PFSK-1 (cell line): ENCODE results near the gene CACNA2D4.

Experiments used
- POLR2AphosphoS5 ChIP-seq: IDR thresholded peaks from 2 replicates; pipeline ENCODE4 v1.6.1; 2012; ENCODE audit warnings: low read depth, mild to moderate bottlenecking, control low read depth, low read length, moderate library complexity
- TF ChIP-seq, protein P1 (sequence below), 2 experiments: IDR thresholded peaks; 2 replicates each; pipeline versions ENCODE4 v1.6.1 to v1.8.0; 2011 to 2012; ENCODE audit warnings: low read depth in 2 of 2, low read length in 2 of 2, control low read depth in 1 of 2, inconsistent platforms in 1 of 2, mild to moderate bottlenecking in 1 of 2, moderate library complexity in 1 of 2; ENCODE audit not compliant: insufficient read depth in 1 of 2

DNA sequence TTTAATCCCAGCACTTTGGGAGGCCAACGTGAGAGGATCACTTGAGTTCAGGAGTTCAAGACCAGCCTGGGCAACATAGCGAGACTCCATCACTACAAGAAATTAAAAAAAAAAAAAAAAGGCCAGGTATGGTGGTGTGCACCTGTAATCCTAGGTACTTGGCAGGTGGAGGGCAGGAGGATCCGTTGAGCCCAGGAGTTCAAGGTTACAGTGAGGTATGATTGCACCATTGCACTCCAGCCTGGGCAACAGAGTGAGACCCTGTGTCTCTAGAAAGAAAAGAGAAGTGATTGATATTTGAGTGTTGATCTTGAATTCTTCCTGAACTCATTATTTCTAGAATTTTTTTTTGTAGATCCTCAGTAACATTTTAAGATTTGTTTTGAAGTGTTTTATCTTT, 168.2 kb downstream of the CACNA2D4 start:
- no peak for TF ChIP-seq POLR2AphosphoS5
- TF ChIP-seq, protein P1, sequence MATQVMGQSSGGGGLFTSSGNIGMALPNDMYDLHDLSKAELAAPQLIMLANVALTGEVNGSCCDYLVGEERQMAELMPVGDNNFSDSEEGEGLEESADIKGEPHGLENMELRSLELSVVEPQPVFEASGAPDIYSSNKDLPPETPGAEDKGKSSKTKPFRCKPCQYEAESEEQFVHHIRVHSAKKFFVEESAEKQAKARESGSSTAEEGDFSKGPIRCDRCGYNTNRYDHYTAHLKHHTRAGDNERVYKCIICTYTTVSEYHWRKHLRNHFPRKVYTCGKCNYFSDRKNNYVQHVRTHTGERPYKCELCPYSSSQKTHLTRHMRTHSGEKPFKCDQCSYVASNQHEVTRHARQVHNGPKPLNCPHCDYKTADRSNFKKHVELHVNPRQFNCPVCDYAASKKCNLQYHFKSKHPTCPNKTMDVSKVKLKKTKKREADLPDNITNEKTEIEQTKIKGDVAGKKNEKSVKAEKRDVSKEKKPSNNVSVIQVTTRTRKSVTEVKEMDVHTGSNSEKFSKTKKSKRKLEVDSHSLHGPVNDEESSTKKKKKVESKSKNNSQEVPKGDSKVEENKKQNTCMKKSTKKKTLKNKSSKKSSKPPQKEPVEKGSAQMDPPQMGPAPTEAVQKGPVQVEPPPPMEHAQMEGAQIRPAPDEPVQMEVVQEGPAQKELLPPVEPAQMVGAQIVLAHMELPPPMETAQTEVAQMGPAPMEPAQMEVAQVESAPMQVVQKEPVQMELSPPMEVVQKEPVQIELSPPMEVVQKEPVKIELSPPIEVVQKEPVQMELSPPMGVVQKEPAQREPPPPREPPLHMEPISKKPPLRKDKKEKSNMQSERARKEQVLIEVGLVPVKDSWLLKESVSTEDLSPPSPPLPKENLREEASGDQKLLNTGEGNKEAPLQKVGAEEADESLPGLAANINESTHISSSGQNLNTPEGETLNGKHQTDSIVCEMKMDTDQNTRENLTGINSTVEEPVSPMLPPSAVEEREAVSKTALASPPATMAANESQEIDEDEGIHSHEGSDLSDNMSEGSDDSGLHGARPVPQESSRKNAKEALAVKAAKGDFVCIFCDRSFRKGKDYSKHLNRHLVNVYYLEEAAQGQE (IDR thresholded peaks at IDR 0.05; ENCODE audit: insufficient read depth in 1 of 2, low read depth in 2 of 2, low read length in 2 of 2) = no peak
